ENCODE measurements around the gene KLHL17.

GRCh38 chr1:936348-937264, 23.8 kb upstream of the KLHL17 start:
- TF ChIP-seq ZNF317 (CRISPR knock-in tag; IDR thresholded peaks at IDR 0.05; ENCODE audit: borderline replicate concordance, low read depth) (no peak), ZNF121 (CRISPR knock-in tag; IDR thresholded peaks at IDR 0.05) (no peak), ZNF423 (CRISPR knock-in tag; IDR thresholded peaks at IDR 0.05) (no peak), CREB1 (CRISPR knock-in tag; IDR thresholded peaks at IDR 0.05) (no peak), CTCF (IDR thresholded peaks at IDR 0.05) (no peak), JUN (CRISPR knock-in tag; IDR thresholded peaks at IDR 0.05) (no peak), RELA (CRISPR knock-in tag; IDR thresholded peaks at IDR 0.05; ENCODE audit: borderline replicate concordance) (no peak), TEAD4 (CRISPR knock-in tag; IDR thresholded peaks at IDR 0.05) (no peak), CBFB (CRISPR knock-in tag; IDR thresholded peaks at IDR 0.05; ENCODE audit: low read depth) (no peak), AFF4 (CRISPR knock-in tag; IDR thresholded peaks at IDR 0.05; ENCODE audit: borderline replicate concordance) (no peak), ZNF671 (CRISPR knock-in tag; IDR thresholded peaks at IDR 0.05) (no peak), NR2C2 (CRISPR knock-in tag; IDR thresholded peaks at IDR 0.05) (no peak)
